Brain microvascular endothelial cell (primary cell): ENCODE measurements around the gene TMEM178B.

ENCODE experiments used
- DNase-seq: peaks from one replicate; pipeline ENCODE4 v3.0.0-alpha.2; 2020
- H3K27ac ChIP-seq: fragments of 250-450 bp; sonication (Bioruptor Pico); 2 replicates; pipeline ENCODE4 v1.5.1; 2020; ENCODE audit warnings: mild to moderate bottlenecking, moderate library complexity
- H3K27me3 ChIP-seq: fragments of 250-450 bp; sonication (Bioruptor Pico); replicated peaks from 2 replicates; pipeline ENCODE4 v1.5.1; 2020; ENCODE audit warnings: mild to moderate bottlenecking
- H3K36me3 ChIP-seq: fragments of 250-450 bp; sonication (Bioruptor Pico); replicated peaks from 2 replicates; pipeline ENCODE4 v1.5.1; 2020; ENCODE audit warnings: mild to moderate bottlenecking
- H3K4me3 ChIP-seq: 2 replicates; pipeline ENCODE4 v1.5.1; 2011; ENCODE audit warnings: low read depth, mild to moderate bottlenecking, control low read depth, low read length, moderate library complexity
- in situ Hi-C: cut with HindIII; loops from 2 replicates; pipeline ENCODE4 v1.10.0; 2017; ENCODE audit warnings: low sequenced_read_pairs, low pct_ligation_motif_present
- TF ChIP-seq, protein P1 (sequence below): IDR thresholded peaks from 2 replicates; pipeline ENCODE4 v1.5.1; 2011; ENCODE audit warnings: low read depth, mild to moderate bottlenecking, moderate library complexity, low read length, control low read depth, inconsistent platforms; ENCODE audit errors: missing control alignments

Gene TMEM178B

DNA sequence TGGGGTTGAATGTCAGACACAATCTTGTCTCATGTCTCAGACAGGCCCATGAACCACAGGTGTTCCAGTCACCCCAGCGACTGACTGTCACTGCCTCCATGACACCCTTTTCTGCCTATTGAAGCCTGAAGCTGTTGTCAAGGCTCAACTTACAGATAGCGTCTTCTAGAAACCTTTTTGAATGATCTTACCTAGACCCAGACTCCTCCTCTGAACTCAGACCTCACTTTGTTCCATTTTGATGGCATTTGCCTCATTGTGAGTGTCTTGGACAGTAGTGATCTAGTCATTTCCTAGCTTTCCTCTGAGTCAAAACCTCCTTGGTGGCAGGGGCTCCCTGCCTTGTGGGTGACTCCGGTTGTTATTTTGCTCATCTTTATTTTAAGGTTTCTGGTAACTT lies 379.0 kb downstream of the TMEM178B start:
- Histone ChIP-seq H3K36me3 (no peaks in the 10 kb centered on the region), H3K4me3 (no peak overlapping the region), H3K27ac (no peak overlapping the region), H3K27me3 (no peaks in the 10 kb centered on the region)
- DNase-seq = no peak
- TF ChIP-seq, protein P1, sequence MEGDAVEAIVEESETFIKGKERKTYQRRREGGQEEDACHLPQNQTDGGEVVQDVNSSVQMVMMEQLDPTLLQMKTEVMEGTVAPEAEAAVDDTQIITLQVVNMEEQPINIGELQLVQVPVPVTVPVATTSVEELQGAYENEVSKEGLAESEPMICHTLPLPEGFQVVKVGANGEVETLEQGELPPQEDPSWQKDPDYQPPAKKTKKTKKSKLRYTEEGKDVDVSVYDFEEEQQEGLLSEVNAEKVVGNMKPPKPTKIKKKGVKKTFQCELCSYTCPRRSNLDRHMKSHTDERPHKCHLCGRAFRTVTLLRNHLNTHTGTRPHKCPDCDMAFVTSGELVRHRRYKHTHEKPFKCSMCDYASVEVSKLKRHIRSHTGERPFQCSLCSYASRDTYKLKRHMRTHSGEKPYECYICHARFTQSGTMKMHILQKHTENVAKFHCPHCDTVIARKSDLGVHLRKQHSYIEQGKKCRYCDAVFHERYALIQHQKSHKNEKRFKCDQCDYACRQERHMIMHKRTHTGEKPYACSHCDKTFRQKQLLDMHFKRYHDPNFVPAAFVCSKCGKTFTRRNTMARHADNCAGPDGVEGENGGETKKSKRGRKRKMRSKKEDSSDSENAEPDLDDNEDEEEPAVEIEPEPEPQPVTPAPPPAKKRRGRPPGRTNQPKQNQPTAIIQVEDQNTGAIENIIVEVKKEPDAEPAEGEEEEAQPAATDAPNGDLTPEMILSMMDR = no peak
- in situ Hi-C loops = no loop called here

DNA sequence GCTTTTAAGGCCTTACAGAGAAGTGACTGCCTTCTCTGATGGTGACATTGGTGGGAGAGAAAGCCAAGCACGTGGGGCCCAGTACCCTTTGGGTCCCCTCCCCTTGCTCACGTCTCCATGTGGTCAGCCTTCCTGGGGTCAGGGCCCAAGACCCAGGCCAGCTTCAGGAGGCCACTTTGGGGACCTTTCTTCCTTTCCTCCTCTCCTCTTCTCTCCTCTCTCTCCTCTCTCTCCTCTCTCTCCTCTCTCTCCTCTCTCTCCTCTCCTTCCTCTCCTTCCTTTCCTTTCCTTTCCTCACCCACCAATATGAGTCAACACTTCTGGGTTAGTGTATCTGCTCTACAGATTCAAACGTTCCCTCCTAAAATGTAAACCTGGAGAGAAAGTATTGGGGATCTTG lies 380.5 kb downstream of the TMEM178B start:
- Histone ChIP-seq H3K4me3 (no peak overlapping the region), H3K36me3 (no peaks in the 10 kb centered on the region), H3K27me3 (no peaks in the 10 kb centered on the region), H3K27ac (no peak overlapping the region)
- no peak for DNase-seq
- in situ Hi-C loops = no loop called here
- TF ChIP-seq, protein P1 = no peak

DNA sequence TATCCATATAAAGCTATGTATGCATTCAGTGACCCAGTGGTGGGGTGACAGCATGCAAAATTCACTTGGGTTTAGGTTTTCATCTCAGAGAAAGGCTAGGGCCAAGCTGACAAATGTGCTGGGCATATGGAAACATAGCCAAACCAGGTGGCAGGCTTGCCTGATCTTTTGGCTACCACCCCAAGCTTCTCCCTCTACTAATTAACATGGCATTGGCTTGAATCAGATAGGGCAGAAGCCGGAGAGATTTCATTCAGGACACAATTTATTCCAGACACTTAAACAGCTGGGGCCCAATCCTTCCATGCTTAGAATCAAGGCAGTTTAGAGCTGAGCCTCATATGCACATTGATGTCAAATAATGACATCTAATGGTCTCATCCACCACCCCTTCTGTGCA lies 381.9 kb downstream of the TMEM178B start:
- DNase-seq = no peak
- Histone ChIP-seq H3K27me3 (no peaks in the 10 kb centered on the region), H3K4me3 (no peak overlapping the region), H3K36me3 (no peaks in the 10 kb centered on the region), H3K27ac (no peak overlapping the region)
- in situ Hi-C loops = no loop called here
- TF ChIP-seq, protein P1 = no peak

DNA sequence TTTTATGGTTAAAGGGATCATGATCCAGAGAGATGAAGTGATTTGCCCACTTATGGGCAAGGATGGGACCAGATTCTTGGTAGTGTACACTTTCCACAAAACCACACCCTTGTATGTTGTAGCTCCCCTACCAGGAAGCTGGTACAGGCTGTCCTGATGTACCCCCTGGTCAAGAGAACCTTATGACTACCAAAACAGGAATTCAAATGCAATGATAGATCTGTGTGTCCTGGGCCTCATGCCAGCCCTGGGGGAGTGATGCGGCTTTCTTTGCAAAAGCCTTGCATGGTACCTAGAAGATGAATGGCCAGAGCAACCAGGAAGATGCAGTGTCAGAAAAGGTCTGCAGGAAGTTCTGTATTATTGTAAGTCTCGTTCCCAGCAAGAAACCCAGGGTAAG lies 382.4 kb downstream of the TMEM178B start:
- no peak overlapping the region for H3K27ac ChIP-seq
- H3K27me3 ChIP-seq = no peaks in the 10 kb centered on the region
- no peaks in the 10 kb centered on the region for H3K36me3 ChIP-seq
- TF ChIP-seq, protein P1 = no peak
- in situ Hi-C loops = no loop called here
- H3K4me3 ChIP-seq = no peak overlapping the region
- DNase-seq = no peak

DNA sequence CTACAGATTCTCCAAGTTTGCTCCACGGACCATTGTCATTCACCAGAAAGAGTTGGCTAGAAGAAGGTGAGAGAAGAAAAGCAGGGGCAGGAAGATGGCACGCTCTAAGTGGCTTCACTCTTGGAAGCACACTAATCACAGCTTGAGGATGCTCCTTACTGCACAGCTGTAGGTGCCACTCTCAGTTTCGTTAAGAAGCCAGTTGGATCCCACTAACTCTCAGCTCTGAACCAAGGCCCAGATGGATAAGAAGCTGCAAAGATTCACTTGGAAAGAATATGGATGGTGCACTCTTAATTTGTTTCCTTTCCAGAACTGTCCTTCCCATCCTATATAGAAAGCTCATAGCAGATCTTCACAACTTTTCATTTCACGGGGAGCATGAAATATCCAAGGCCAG lies 382.8 kb downstream of the TMEM178B start:
- Histone ChIP-seq H3K36me3 (no peaks in the 10 kb centered on the region), H3K27ac (no peak overlapping the region), H3K4me3 (no peak overlapping the region), H3K27me3 (no peaks in the 10 kb centered on the region)
- DNase-seq = no peak
- TF ChIP-seq, protein P1 = no peak
- in situ Hi-C loops = no loop called here
